Stimulated activated CD4-positive, alpha-beta T cell treated with anti-CD3 and anti-CD28 coated beads, Interleukin-4, amount 100 ng/mL, for 1 hour (primary cell): ENCODE data around the gene RTN4.
A peak's percentile ranks its signal among the peaks of the same experiment; 100 is the strongest.

Experiments used
- DNase-seq: peaks from one replicate; pipeline ENCODE4 v3.0.0-alpha.2; 2020

The RTN4 gene

DNA sequence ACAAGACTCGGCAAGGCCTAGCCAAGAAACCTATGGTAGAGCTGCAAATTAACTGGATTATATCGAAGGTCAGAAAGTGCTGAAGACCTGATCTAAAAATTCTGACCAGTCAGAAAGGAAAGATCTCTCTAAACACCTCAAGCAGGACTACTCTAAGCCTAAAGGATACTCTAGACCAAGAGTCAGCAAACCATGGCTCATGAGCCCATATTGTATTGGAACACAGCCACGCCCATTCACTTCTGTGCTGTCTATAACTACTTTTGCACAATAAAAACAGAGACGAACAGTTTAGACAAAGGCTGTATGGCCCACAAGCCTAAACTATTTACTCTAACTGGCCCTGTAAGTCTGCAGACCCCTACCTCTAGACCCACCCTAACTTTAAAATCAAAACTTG, 18.7 kb downstream of the RTN4 start:
- no peak for DNase-seq

DNA sequence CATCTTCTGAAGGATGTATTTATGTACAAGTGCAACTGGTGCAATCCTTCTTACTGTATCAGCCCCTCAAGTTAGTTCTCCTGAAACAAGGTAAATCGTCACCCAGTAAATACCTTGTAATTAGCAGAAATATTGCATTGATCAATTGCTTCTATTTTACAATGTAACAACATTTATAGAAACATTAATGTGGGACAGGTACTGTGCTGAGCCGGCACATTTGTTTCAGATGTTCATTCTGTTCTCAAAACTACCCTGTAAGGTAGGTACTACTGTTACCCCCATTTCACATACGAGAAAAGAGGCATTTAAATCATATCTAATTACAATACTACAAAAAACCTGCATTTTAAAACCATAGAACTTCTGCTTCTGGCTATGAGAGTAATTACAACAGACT, 19.5 kb downstream of the RTN4 start:
- no peak for DNase-seq

DNA sequence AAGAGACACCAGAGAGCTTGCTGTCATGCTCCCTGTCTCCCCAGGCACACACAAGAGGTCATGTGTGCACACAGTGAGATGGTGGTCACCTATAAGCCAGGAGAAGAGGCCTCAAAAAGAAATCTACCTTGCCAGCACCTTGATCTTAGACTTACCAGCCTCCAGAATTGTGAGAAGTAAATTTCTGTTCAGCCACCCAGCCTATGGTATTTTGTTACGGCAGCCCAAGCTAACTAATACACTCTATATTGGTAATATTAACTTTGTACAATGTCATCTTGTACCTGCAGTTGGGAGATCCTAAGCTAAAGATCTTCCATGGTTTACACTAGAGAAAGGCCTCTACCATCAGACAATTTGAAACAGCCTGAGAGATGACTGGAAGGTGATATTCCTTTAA, 21.2 kb downstream of the RTN4 start:
- no peak for DNase-seq

DNA sequence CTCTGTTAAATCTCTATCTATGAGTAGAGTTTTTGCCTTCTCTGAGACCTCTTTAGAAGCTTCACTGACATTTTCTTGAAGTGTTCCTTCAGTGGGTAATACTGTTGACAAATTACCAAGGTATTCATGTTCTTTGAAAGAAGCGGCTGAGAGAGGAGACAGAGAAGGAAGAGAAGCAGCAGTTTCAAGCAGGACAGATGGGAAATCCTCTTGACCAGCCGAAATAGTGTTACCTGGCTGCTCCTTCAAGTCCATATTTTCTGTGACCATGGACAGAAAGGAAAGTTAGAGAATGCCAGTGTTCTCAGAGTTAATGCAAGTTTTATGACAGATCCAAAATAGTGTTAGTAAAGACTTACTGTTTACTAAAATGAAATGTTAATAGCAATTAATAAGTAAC, 23.0 kb downstream of the RTN4 start:
- DNase-seq, result no peak

DNA sequence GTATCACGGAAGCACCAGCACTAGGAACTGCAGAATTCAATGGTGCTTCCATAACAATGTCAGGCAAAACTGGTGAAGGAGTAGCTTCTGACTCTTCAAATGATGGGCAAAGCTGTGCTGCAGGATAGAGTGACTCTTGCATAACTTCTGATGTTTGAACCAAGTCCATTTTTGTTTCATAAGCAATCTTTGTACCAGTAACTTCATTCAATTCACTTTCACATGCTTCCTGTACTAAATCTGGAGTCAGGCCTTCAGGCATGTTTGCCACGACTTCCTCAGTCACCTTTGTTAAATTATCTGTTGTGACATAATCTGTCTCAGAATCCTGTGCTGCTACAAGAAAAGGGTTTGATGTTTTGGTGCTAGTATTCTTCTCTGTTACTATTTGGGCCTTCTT, 24.0 kb downstream of the RTN4 start:
- DNase-seq, result no peak

DNA sequence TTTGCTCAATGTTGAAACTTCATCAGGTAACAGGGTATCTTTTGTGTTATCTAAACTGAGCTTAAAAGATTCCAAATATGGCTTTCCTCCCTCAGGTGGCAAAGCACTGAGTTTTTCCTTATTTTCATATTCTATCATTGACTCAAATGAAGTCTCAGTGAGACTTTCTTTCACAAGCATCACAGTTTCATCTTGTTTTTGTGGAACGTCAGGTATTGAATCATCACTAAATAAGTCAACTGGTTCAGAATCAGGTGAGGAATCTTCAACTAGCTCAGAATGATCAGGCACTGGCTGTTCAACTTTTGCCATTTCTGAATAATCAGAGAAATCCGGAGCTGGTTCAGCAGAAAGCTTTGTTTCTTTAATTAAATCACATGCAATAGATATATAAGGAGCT, 24.6 kb downstream of the RTN4 start:
- DNase-seq, result no peak

DNA sequence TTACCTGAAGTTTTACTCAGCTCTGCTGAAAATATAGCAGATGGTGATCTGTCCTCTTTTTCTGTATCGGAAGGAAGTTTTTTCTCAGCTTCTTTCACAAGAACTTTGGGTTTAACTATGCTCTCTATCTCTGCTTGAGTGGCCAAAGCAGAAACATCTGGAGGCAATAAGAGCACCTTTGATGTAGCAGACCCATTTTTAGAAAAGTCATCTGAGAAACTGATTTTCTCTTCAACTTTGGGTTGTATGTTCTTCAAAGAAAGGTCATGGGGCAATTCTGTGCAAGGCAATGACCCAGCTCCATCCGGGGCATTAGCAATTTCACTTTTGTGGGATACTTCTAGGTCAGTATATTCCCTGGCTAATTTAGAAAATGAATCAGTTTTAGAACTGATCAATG, 25.2 kb downstream of the RTN4 start:
- DNase-seq, result no peak

DNA sequence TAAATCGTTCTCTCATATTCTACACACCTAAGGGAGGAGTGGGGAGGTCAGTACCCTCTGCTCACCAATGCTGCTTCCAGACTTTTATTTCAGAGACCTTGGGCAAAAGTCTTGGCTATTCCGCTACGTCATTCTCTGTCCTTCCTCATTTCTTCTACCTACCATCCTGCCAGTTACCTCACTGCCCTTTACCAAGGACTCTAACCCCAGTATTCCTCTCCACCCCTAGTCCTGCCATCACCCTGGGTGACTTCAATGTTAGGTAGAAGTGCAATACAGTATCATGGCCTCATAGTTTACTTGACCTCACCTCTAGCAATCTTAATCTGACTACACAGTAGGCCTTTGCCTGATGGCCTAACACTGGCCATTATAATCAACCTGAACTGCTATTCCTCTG, 27.8 kb downstream of the RTN4 start:
- no peak for DNase-seq

DNA sequence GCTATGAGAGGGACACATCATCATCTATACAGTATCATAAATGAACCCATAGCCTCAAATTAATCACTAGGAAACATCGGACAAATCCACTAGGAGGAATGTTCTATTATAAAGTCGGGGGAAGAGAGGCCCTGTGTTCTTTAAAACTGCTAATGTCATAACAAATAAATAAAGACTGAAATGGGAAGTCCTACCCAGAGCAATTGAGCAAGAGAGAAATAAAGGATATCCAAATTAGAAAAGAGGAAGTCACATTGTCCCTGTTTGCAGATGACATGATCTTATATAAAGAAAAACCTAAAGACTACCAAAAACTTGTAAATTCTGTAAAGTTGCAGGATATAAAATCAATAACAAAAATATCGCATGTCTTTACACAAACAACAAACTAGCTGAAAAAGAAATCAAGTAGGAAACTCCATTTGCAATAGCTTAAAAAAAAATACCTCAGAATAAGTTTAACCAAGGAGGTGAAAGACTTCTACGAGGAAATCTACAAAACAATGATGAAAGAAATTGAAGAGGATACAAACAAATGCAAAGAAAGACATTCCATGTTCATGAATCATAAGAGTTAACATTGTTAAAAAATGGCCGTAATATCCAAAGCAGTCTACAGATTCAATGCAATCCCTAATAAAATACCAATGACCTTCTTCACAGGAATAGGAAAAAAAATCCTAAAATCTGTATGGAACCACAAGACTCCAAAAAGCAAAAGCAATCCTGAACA, 30.6 kb downstream of the RTN4 start:
- DNase-seq, result no peak

DNA sequence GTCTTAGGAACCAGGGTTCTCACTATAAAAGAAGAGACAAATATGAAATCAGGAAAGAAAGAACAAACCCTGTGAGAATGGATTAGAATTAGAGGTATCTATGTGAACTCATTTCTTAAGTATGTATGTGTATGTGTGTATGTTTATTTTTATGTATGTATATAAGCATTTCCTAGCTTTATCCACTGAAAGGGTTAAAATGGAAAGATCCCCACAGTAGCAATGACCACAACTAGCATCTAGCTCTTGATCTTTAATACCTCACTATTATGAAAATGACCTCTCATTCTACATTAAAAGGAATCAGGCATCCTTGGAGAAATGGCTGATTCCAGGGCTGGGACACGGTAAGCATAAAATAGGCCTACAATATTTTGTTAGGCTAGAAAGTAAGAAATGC, 31.6 kb downstream of the RTN4 start:
- no peak for DNase-seq

DNA sequence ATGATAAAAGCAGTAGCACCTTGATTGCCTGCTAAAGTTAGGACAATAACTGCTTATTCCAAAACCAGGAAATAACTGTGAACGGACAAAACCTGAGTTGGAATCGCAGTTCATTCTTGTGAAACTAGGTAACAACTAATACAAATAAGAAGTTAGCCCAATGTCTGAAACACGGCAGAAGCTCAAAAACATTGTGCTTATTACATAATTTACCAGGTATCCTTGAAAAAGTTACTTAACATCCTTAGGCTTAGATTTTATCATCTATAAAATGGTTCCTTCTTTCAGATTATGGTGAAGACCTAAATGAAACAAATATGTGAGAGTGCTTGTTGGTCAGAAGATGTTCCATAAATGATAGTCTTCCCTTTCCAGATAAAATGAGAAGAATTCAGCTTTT, 32.4 kb downstream of the RTN4 start:
- DNase-seq, result no peak

DNA sequence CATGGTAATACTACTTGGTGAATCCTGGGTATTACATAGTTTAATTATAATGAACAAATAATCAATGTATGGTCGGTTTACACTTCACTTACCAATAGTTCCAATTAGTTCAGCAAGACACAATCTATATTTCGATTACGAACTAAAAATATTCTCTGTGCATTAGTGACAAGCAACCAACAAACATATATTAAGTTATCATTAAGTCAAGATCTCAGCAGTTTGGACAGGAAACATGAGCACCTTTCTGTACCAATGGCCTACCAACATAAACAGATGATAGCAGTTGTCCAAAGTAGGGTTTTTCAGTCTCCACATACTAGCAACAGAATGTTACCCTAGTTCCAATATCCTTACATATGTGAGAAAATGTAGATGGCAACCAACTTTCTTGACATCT, 32.8 kb downstream of the RTN4 start:
- DNase-seq, result no peak

DNA sequence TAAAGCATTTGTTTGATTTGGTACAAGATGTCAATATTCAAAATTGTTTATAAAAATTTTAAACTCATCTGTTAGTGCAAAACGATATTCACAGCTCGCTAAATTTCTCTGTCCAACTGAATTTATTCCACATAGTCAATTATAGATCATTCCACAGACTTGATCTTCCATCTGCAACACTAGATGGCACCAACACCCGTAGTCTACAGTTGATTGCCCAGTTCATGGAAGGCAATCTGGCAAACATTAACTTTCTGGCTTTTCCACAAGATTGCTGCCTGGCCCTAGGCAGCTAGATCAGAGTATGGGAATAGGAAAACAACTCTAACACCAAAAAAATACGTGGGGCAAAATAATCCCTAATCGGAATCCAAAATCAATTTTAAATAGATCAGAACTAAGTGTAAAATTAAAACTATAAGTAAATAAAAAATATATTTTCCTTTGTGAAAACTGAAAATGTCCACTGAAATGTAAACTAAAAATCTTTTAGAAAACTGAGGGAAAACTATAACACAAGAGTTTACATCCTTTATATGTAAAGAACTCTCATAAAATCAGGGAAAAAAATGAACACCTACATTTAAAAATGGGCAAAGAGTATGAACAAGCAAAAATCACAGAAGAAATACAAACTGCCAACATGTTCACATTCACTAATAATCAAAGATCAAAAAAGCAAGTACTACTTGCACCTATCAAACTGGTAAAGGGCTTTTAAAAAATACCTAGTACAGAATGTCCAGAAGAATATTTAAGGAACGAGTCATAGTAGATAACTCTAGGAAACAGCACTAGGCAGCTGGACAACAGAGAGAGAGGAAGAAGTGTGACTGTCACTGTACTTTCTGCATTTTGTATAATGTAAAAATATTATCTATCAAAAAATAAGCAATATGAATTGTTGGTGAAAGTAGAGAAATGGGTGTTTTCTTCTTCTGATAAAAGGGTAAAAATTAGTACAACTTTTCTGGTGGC, 35.0 kb downstream of the RTN4 start:
- DNase-seq, result peak; percentile 8

DNA sequence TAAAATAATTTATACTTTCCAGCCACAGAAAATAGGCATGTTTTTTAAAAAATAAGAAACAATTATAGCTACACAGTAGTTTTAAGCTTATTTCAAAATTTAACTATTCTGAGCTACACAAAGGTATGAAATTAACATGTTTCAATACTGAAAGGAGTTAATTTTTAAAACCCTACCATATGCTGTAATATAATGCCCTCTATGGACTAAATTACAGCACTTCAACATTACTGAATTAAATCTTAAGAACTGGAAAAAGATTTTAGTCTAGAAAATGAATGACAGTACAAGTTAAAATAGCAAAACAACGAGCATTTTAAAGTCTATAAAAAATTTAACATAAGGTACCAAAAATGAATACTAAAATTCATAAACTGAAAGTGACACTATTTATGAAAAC, 36.3 kb downstream of the RTN4 start:
- DNase-seq, result no peak

DNA sequence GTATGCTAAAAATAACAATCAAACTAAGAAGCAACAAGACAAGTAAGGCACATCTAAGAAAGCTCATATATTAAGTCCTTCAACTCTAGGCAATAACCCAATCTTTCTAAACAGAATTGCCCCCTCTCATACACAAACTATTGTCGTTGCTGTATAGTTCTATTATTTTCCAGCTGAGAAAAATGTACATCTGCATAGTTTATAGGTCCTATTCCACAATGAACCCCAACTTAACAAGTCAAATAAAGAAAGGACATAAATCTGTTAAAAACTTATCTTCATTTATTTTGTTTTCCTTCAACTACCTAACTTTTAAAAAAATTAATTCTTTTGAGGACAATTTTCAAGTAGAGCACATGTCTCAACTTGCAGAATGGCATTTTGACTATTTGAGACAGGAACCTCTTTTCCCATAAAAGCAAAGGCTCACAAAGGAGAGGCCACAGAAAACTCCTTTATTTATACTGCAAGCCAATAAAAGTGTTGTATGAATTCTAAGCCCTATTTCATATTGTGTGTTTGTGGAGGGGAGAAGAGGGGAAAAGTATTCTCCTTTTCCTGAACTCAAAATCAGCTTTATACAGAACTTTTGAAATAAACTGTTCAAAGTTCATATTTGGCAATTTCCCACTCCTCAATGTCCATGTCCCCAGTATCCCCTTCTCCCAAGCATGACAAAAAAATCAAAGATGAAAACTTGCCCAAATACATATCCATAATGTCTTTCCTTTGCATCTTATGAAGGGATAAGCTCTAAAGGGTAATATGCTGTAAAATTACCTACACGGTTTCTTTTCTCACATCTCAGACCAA, 37.4 kb downstream of the RTN4 start:
- no peak for DNase-seq

DNA sequence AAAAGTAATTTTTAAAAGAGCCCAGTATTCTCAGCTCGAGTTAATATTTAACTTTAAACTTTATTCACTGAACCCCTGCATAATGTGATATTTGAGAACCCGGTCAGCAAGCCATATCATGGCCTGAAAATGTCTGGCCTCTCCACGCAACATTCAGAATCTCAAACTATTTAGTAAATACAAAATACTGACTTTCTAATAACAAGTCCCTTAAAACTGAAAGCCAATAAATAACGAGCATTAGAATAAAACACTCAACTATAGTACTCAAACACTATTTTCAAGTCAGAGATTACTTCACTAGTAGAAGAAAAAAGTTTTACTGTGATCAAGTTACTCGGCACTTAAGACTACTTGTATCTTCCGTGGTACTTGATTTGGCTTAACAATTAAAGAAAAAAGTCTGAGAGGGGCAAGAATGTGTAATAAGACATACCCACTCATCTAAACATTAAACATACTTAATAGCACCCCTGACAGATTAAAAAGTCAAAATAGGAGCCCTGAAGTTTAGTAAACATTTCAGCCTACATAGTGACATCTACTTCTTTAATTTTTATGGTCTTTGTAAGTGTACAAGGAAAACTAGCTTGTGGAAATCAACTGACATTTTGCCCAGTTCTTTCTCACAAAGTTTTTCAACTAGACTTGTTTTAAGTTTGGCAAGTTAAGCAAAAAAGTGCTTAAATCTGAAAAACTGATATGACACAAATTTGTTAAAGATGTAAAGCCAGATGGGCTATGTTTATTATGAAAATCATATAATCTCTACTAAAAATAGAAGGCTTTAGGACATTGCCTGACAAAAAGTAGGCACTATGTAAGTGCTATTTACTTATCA, 38.2 kb downstream of the RTN4 start:
- DNase-seq, result no peak

DNA sequence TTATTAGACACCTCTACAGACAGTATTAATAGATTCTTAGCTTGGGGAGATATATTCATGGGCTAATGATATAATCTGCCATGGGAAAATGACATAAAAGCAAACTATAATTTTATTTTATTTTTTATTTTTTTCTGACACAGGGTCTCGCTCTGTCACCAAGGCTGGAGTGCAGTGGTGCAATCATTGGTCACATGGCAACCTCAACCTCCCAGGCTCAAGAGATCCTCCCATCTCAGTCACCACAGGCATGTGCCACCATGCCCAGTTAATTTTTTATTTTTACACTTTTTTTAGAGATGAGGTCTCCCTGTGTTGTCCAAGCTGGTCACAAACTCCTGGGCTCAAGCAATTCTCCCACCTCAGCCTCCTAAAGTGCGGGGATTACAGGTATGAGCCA, 39.3 kb downstream of the RTN4 start:
- DNase-seq, result no peak

DNA sequence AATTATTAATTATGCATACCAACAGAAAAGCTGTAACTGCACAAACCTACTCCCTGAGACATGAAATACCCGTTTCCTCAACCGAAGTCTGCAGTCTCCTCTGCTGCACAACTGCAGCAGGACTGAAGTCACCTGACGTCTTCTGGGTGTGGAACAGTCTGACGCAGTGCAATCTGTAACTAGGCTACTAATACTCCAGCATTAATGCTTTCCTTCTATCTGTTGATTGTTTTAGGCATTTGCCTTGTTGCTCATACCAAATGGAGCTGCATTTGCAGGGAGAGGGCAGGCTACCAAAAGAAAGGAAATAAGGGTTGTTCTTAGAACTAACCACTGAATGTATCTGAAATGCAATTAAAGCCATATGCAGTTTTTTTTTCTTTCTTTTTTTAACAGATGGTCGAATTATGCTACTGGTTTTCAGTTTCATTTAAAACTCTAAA, 40.1 kb downstream of the RTN4 start:
- peak; percentile 16 for DNase-seq

DNA sequence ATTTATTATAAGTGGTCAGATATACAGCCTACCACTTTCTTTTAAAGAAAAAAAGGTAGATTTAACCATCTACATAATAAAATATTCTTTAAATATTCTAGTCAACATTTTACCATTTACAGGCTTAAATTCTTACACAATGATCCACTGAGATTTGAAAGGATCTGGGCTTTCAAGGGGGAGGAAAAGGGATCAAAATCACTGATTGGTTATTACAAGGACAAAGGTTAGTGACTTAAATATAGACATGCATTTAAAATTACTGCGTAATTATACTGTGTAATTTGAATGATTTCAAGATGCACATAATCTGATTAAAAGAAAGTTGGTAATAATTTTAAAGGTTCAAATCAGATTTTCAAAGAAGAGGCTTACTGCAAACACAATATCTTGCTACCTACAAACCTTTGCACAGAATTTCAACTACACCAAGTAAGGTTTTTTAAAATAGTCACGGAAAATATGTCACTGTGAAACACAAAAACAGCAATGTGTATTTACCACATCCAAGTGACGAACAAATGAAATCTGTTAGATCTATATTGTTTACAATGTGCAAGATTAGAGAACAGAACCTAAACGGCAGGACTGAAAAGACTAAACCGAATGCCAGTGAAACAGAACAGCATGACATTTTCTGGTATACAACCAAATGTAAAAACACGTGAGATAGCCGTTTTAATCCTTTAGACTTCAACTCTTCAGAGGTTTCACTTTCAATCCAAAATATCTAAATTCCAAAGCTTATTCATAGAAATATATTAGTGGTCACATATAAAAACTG, 40.8 kb downstream of the RTN4 start:
- DNase-seq, result no peak

DNA sequence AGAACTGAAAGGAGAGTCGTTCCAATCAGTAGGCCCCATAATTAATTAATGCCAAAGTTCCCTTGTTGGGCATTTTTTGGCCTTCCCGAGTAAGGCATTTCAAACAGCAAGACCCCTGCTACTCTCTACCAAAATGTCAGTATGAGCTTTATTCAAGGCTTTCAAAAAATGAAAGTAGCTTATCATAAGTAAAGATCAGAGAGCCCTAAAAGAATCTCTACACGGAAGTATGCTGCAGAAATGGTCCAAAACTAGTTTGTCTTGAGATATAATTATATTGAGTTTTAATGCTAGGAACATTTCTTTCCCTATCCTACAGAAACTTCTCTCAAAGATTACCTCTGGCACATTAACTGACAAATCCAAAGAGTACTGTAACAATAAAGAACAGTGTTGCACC, 43.9 kb downstream of the RTN4 start:
- DNase-seq, result no peak
